Activated naive CD8-positive, alpha-beta T cell treated with anti-CD3 and anti-CD28 coated beads, Interleukin-2, amount 10 ng/mL, durations not matched to agents 7 days and 5 days (primary cell): ENCODE results near the gene AXL. TPM values are rescaled to one million over a fixed set of nuclear protein-coding genes. Genes with fewer than 3 reads are reported as not detected.
A peak's percentile ranks its signal among the peaks of the same experiment; 100 is the strongest.
"Not testable (repeated sequence)": the region's sequence is repeated elsewhere in the genome, so short reads cannot be mapped to it uniquely, and the experiment has no call there.

Experiments
- ATAC-seq: fragments of 150-1000 bp; cut with Tn5 transposase; one replicate; pipeline ENCODE4 v1.10.0; 2021; ENCODE audit warnings: low read depth, moderate library complexity
- POLR2A ChIA-PET: fragments of 350-600 bp; sonication (Branson Sonifier 250); formaldehyde crosslinking; loops from one replicate; lab custom pipeline; 2021; ENCODE audit warnings: antibody characterized with exemption; lab: Charles Lee
- DNase-seq: peaks from one replicate; pipeline ENCODE4 v3.0.0; 2021
- H3K27ac Mint-ChIP-seq: one replicate; pipeline ENCODE4 v1.8.0; 2022; ENCODE audit warnings: mild to moderate bottlenecking, mixed read lengths
- H3K27me3 Mint-ChIP-seq: one replicate; pipeline ENCODE4 v1.8.0; 2022; ENCODE audit warnings: mild to moderate bottlenecking, moderate library complexity, mixed read lengths
- H3K36me3 Mint-ChIP-seq: one replicate; pipeline ENCODE4 v1.8.0; 2021; ENCODE audit warnings: mild to moderate bottlenecking, mixed read lengths
- H3K4me1 Mint-ChIP-seq: one replicate; pipeline ENCODE4 v1.8.0; 2021; ENCODE audit warnings: mixed read lengths
- H3K4me3 Mint-ChIP-seq: one replicate; pipeline ENCODE4 v1.8.0; 2022; ENCODE audit warnings: mild to moderate bottlenecking, moderate library complexity, mixed read lengths
- H3K9me3 Mint-ChIP-seq: one replicate; pipeline ENCODE4 v1.8.0; 2021; ENCODE audit warnings: mixed read lengths
- total RNA-seq, 2 experiments: library from RNA; stranded (reverse); gene quantifications; one replicate each; pipeline ENCODE4 v1.2.3, GENCODE V29; 2021

AXL gene
- total RNA-seq, 2 experiments from 2014 or later: 0.11 to 0.17 TPM

- Mint-ChIP-seq H3K36me3 (no peaks in the 10 kb centered on the region), H3K27ac (peak overlapping the region; percentile 37), H3K4me3 (no peak overlapping the region), H3K9me3 (no peaks in the 10 kb centered on the region), H3K4me1 (peaks cover 15% of the 10 kb centered on the region), H3K27me3 (peaks cover 52% of the 10 kb centered on the region)
- ATAC-seq: no peak
- POLR2A ChIA-PET: no interaction called here
- DNase-seq: no peak
Measured at GRCh38 chr19:41221514-41222205, 2.6 kb downstream of the AXL start.

- H3K27ac Mint-ChIP-seq: peak overlapping the region; percentile 37
- POLR2A ChIA-PET: no interaction called here
- ATAC-seq (no peak), DNase-seq (no peak)
- H3K4me3 Mint-ChIP-seq: no peak overlapping the region
- H3K4me1 Mint-ChIP-seq: peaks cover 20% of the 10 kb centered on the region
- H3K36me3 Mint-ChIP-seq: no peaks in the 10 kb centered on the region
- no peaks in the 10 kb centered on the region for H3K9me3 Mint-ChIP-seq
- peaks cover 49% of the 10 kb centered on the region for H3K27me3 Mint-ChIP-seq
Measured at GRCh38 chr19:41222240-41222639, 3.2 kb downstream of the AXL start.

GRCh38 chr19:41223431-41224234 lies 4.6 kb downstream of the AXL start:
- Mint-ChIP-seq H3K27me3 (peaks cover 40% of the 10 kb centered on the region), H3K4me3 (no peak overlapping the region), H3K36me3 (no peaks in the 10 kb centered on the region), H3K27ac (no peak overlapping the region), H3K4me1 (peaks cover 21% of the 10 kb centered on the region), H3K9me3 (no peaks in the 10 kb centered on the region)
- ATAC-seq (no peak), DNase-seq (no peak)
- POLR2A ChIA-PET: interaction anchor here (0.8 kb wide), 1 partner anchor 39 kb away, joined by 3 read pairs; no protein-coding TSS in a partner anchor

- DNase-seq (no peak), ATAC-seq (no peak)
- H3K4me1 Mint-ChIP-seq: peaks cover 20% of the 10 kb centered on the region
- peaks cover 33% of the 10 kb centered on the region for H3K27me3 Mint-ChIP-seq
- H3K36me3 Mint-ChIP-seq: no peaks in the 10 kb centered on the region
- no peaks in the 10 kb centered on the region for H3K9me3 Mint-ChIP-seq
- no peak overlapping the region for H3K4me3 Mint-ChIP-seq
- POLR2A ChIA-PET: interaction anchor here (0.6 kb wide), 1 partner anchor 347 kb away, joined by 4 read pairs; no protein-coding TSS in a partner anchor
- H3K27ac Mint-ChIP-seq: no peak overlapping the region
Measured at GRCh38 chr19:41224632-41225031, 5.6 kb downstream of the AXL start.

- H3K27ac Mint-ChIP-seq: peak overlapping the region; percentile 44
- H3K36me3 Mint-ChIP-seq: no peaks in the 10 kb centered on the region
- ATAC-seq (no peak), DNase-seq (no peak)
- H3K4me1 Mint-ChIP-seq: peaks cover 17% of the 10 kb centered on the region
- no peaks in the 10 kb centered on the region for H3K9me3 Mint-ChIP-seq
- POLR2A ChIA-PET: interaction anchor here (1.2 to 1.5 kb wide), 2 partner anchors 38 to 123 kb away, joined by 3 to 12 read pairs; partner anchors contain the start of gene HNRNPUL1
- H3K27me3 Mint-ChIP-seq: peaks cover 25% of the 10 kb centered on the region
- H3K4me3 Mint-ChIP-seq: peak overlapping the region; percentile 74
Measured at GRCh38 chr19:41225238-41226052, 6.4 kb downstream of the AXL start.

- Mint-ChIP-seq H3K27me3 (peaks cover 19% of the 10 kb centered on the region), H3K27ac (peak overlapping the region; percentile 84), H3K4me3 (peak overlapping the region; percentile 90), H3K4me1 (peaks cover 17% of the 10 kb centered on the region), H3K36me3 (no peaks in the 10 kb centered on the region), H3K9me3 (no peaks in the 10 kb centered on the region)
- DNase-seq: peak; percentile 60
- POLR2A ChIA-PET: interaction anchor here (0.8 to 1.5 kb wide), 3 partner anchors 22 to 123 kb away, joined by 3 to 12 read pairs (median 3); partner anchors contain the start of gene HNRNPUL1
- ATAC-seq: peak; percentile 62
Measured at GRCh38 chr19:41226053-41226873, 7.2 kb downstream of the AXL start.

GRCh38 chr19:41226874-41227390 lies 7.9 kb downstream of the AXL start:
- DNase-seq (no peak), ATAC-seq (no peak)
- POLR2A ChIA-PET: interaction anchor here (0.8 to 1.5 kb wide), 3 partner anchors 22 to 122 kb away, joined by 3 to 12 read pairs (median 3); partner anchors contain the start of gene HNRNPUL1
- peak overlapping the region; percentile 84 for H3K27ac Mint-ChIP-seq
- H3K9me3 Mint-ChIP-seq: no peaks in the 10 kb centered on the region
- peak overlapping the region; percentile 90 for H3K4me3 Mint-ChIP-seq
- no peaks in the 10 kb centered on the region for H3K36me3 Mint-ChIP-seq
- peaks cover 19% of the 10 kb centered on the region for H3K27me3 Mint-ChIP-seq
- peaks cover 17% of the 10 kb centered on the region for H3K4me1 Mint-ChIP-seq

GRCh38 chr19:41228486-41228885 lies 9.5 kb downstream of the AXL start:
- no peaks in the 10 kb centered on the region for H3K36me3 Mint-ChIP-seq
- peaks cover 10% of the 10 kb centered on the region for H3K27me3 Mint-ChIP-seq
- peaks cover 17% of the 10 kb centered on the region for H3K4me1 Mint-ChIP-seq
- POLR2A ChIA-PET: interaction anchor here (1.0 kb wide), 1 partner anchor 34 kb away, joined by 4 read pairs; no protein-coding TSS in a partner anchor
- no peaks in the 10 kb centered on the region for H3K9me3 Mint-ChIP-seq
- no peak for ATAC-seq
- H3K4me3 Mint-ChIP-seq: no peak overlapping the region
- H3K27ac Mint-ChIP-seq: no peak overlapping the region
- no peak for DNase-seq

GRCh38 chr19:41229338-41229737 lies 10.3 kb downstream of the AXL start:
- H3K36me3 Mint-ChIP-seq: not testable (repeated sequence)

GRCh38 chr19:41230067-41230857 lies 11.2 kb downstream of the AXL start:
- Mint-ChIP-seq H3K4me1 (peaks cover 15% of the 10 kb centered on the region), H3K9me3 (no peaks in the 10 kb centered on the region), H3K36me3 (no peaks in the 10 kb centered on the region), H3K4me3 (no peak overlapping the region), H3K27me3 (peaks cover 5% of the 10 kb centered on the region), H3K27ac (no peak overlapping the region)
- DNase-seq (no peak), ATAC-seq (no peak)
- POLR2A ChIA-PET: interaction anchor here (0.9 kb wide), 1 partner anchor 73 kb away, joined by 3 read pairs; no protein-coding TSS in a partner anchor

More at GRCh38 chr19:41229338-41229737, 10.3 kb downstream of the AXL start:
- not testable (repeated sequence) for ATAC-seq, H3K27ac Mint-ChIP-seq, DNase-seq, H3K4me3 Mint-ChIP-seq, H3K9me3 Mint-ChIP-seq, H3K27me3 Mint-ChIP-seq
- POLR2A ChIA-PET: interaction anchor here (1.0 kb wide), 1 partner anchor 33 kb away, joined by 4 read pairs; no protein-coding TSS in a partner anchor
- peaks cover 15% of the 10 kb centered on the region for H3K4me1 Mint-ChIP-seq

- H3K27ac Mint-ChIP-seq: no peak overlapping the region
- no peaks in the 10 kb centered on the region for H3K27me3 Mint-ChIP-seq
Measured at GRCh38 chr19:41232686-41233085, 13.7 kb downstream of the AXL start.

More at GRCh38 chr19:41232686-41233085, 13.7 kb downstream of the AXL start:
- ATAC-seq (no peak), DNase-seq (no peak)
- H3K4me1 Mint-ChIP-seq: peaks cover 2% of the 10 kb centered on the region
- no peak overlapping the region for H3K4me3 Mint-ChIP-seq
- POLR2A ChIA-PET: no interaction called here
- no peaks in the 10 kb centered on the region for H3K36me3 Mint-ChIP-seq
- no peaks in the 10 kb centered on the region for H3K9me3 Mint-ChIP-seq
